DOHH2 (cell line): ENCODE measurements around the gene TRAF3.
"Not testable (repeated sequence)": the region's sequence is repeated elsewhere in the genome, so short reads cannot be mapped to it uniquely, and the experiment has no call there.

Source experiments
- H3F3A ChIP-seq: fragments of 200-600 bp; sonication (generic), shearing (Covaris generic); 2 replicates; pipeline ENCODE4 v1.6.0; 2016; ENCODE audit warnings: antibody characterized with exemption, mild to moderate bottlenecking; ENCODE audit not compliant: control insufficient read depth, insufficient read depth
- H3K27ac ChIP-seq: fragments of 200-600 bp; sonication (generic); 2 replicates; pipeline ENCODE4 v1.5.1; 2014; ENCODE audit warnings: low read depth, mild to moderate bottlenecking, low read length, moderate library complexity
- H3K27me3 ChIP-seq: fragments of 200-600 bp; sonication (generic); 2 replicates; pipeline ENCODE4 v1.6.1; 2014; ENCODE audit warnings: mild to moderate bottlenecking, low read length, mixed read lengths; ENCODE audit not compliant: control insufficient read depth
- H3K36me3 ChIP-seq: fragments of 200-600 bp; sonication (generic); 2 replicates; pipeline ENCODE4 v1.6.1; 2014; ENCODE audit warnings: mild to moderate bottlenecking, low read length, moderate library complexity, mixed read lengths; ENCODE audit not compliant: control insufficient read depth
- H3K4me1 ChIP-seq: fragments of 200-600 bp; sonication (generic); 2 replicates; pipeline ENCODE4 v1.6.1; 2014; ENCODE audit warnings: mild to moderate bottlenecking, low read length, mixed read lengths; ENCODE audit not compliant: control insufficient read depth
- H3K4me2 ChIP-seq: fragments of 200-600 bp; sonication (generic); 2 replicates; pipeline ENCODE4 v1.6.0; 2014; ENCODE audit warnings: mild to moderate bottlenecking, low read length, moderate library complexity
- H3K4me3 ChIP-seq: fragments of 200-600 bp; sonication (generic); 2 replicates; pipeline ENCODE4 v1.5.1; 2014; ENCODE audit warnings: mild to moderate bottlenecking, low read length, mixed read lengths
- H3K79me2 ChIP-seq: fragments of 200-600 bp; sonication (generic); 2 replicates; pipeline ENCODE4 v1.6.1; 2014; ENCODE audit warnings: mild to moderate bottlenecking, low read length, mixed read lengths; ENCODE audit not compliant: control insufficient read depth
- H3K9me2 ChIP-seq: fragments of 200-600 bp; sonication (generic); replicated peaks from 2 replicates; pipeline ENCODE4 v1.6.1; 2014; ENCODE audit warnings: mild to moderate bottlenecking, low read length, mixed read lengths; ENCODE audit not compliant: control insufficient read depth
- H3K9me3 ChIP-seq: fragments of 200-600 bp; sonication (generic); 2 replicates; pipeline ENCODE4 v1.6.1; 2014; ENCODE audit warnings: antibody characterized with exemption, low read length, mixed read lengths; ENCODE audit not compliant: control insufficient read depth, insufficient read depth
- H4K20me1 ChIP-seq: fragments of 200-600 bp; sonication (generic); 2 replicates; pipeline ENCODE4 v1.6.0; 2014; ENCODE audit warnings: low read depth, mild to moderate bottlenecking, antibody characterized with exemption, low read length, moderate library complexity; ENCODE audit not compliant: control insufficient read depth, insufficient read depth
- EZH2phosphoT487 ChIP-seq: fragments of 200-600 bp; sonication (generic); IDR thresholded peaks from 2 replicates; pipeline ENCODE4 v1.6.1; 2017; ENCODE audit warnings: borderline replicate concordance, mild to moderate bottlenecking, antibody characterized with exemption, low read length, moderate library complexity, mixed read lengths
- TF ChIP-seq, protein P1 (sequence below): fragments of 200-600 bp; sonication (generic); IDR thresholded peaks from one replicate; pipeline ENCODE4 v1.5.1; 2014; ENCODE audit warnings: antibody characterized with exemption, mild to moderate bottlenecking, low read depth, low read length; ENCODE audit not compliant: poor library complexity, severe bottlenecking

Gene TRAF3

DNA sequence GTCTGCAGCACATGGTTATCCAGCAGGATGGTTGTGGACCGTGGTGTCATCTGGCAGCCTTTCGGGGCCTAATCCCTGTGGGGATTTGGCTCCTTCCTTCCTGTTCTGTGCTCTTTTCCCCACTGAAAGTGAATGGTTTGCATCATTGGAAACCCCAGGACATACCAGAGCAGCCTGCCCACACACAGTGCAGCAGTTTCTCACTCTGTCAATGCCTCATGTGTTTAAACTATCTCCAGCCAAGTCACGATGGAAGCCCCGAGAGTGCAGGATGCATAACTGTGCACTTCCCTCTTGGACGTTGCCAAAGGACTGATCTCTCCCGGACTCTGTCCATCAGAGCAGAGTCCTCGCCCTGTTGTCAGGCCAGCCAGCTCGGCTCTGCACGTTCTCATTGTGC is 116.2 kb downstream of the TRAF3 start:
- H3K9me2 ChIP-seq = no peaks in the 10 kb centered on the region
- H3K27ac ChIP-seq = no peak overlapping the region
- H3K4me3 ChIP-seq = no peak overlapping the region
- TF ChIP-seq, protein P1, sequence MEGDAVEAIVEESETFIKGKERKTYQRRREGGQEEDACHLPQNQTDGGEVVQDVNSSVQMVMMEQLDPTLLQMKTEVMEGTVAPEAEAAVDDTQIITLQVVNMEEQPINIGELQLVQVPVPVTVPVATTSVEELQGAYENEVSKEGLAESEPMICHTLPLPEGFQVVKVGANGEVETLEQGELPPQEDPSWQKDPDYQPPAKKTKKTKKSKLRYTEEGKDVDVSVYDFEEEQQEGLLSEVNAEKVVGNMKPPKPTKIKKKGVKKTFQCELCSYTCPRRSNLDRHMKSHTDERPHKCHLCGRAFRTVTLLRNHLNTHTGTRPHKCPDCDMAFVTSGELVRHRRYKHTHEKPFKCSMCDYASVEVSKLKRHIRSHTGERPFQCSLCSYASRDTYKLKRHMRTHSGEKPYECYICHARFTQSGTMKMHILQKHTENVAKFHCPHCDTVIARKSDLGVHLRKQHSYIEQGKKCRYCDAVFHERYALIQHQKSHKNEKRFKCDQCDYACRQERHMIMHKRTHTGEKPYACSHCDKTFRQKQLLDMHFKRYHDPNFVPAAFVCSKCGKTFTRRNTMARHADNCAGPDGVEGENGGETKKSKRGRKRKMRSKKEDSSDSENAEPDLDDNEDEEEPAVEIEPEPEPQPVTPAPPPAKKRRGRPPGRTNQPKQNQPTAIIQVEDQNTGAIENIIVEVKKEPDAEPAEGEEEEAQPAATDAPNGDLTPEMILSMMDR = no peak
- no peak for TF ChIP-seq EZH2phosphoT487
- no peaks in the 10 kb centered on the region for H3K79me2 ChIP-seq
- peaks cover 12% of the 10 kb centered on the region; the same call in 1 of the 2 replicates for H3K36me3 ChIP-seq
- H3F3A ChIP-seq = no peaks in the 10 kb centered on the region
- no peaks in the 10 kb centered on the region for H4K20me1 ChIP-seq
- H3K9me3 ChIP-seq = no peaks in the 10 kb centered on the region
- H3K4me1 ChIP-seq = peaks cover 3% of the 10 kb centered on the region
- no peak overlapping the region for H3K4me2 ChIP-seq
- H3K27me3 ChIP-seq = no peaks in the 10 kb centered on the region

DNA sequence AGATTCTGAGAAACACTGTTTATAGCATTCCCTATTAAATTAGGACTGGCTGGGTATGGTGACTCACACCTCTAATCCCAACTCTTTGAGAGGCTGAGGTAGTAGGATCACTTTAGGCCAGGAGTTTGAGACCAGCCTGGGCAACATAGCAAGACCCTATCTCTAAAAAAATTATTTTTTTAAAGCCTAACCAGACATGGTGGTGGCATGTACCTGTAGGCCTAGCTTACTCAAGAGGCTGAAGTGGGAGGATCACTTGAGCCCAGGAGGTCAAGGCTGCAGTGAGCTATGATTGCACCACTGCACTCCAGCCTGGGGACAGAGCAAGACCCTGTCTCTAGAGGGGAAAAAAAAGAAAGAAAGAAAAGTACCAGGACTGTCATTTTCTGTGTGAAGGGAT is 119.5 kb downstream of the TRAF3 start:
- H3K4me2 ChIP-seq, H3K27ac ChIP-seq, H3K9me3 ChIP-seq, H4K20me1 ChIP-seq, H3K9me2 ChIP-seq, H3K27me3 ChIP-seq, H3K79me2 ChIP-seq, H3K4me3 ChIP-seq, H3K36me3 ChIP-seq: not testable (repeated sequence)
- H3K4me1 ChIP-seq = peaks cover 35% of the 10 kb centered on the region
- H3F3A ChIP-seq = peaks cover 11% of the 10 kb centered on the region

DNA sequence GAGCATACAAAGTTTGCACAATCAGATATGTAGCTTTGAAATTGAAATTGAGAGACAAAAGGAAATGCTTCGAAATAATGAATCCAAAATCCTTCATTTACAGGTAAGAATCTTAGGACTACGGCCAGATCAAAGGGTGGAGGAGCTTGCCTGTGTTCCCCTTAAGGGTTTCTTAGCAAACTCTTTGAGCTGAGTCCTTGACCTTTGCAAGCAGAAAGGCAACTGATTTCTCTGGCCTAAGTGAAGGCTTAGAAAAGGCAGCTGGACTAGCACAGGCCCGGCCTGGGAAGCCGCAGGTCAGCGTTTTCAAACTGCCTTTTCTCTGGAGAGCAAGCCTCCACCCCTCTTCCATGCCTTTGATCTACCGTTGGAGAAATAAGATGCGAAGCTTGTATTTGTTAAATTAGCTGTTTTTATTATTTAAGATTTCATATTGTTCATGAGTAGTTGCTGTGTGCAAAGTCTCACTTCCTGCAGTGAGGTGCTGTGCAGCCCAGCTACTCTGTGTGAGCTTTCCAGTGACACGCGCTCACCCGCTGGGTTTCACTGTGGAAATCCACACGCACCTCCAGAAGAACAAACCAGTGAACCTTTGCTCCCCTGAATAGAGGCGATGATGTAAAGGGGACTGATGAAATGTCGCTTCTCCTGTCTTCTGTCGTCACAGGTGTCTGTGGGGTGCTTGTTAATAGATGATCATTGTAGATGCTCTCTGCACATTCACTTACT is 120.2 kb downstream of the TRAF3 start:
- peaks cover 15% of the 10 kb centered on the region for H4K20me1 ChIP-seq
- H3K36me3 ChIP-seq = peaks cover 8% of the 10 kb centered on the region

DNA sequence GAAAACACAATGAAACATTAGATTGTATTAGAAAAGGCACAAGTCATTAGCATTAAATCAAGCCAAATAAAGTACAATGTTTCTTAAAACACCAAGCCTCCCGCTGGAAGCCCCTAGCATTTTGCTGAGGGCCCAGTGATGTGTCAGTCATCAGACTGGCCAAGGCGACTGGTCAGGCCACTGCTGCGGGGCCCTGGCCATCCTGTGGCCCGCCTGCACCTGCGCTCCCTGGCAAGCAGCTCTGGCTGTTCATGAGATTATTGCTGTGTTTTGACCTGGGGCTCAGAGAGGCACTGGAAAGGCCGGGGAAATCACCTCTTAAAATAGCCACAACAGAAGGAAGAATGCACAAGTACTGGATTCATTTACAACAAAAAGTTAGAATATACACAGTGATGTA is 121.0 kb downstream of the TRAF3 start:
- H3K4me1 ChIP-seq = peaks cover 46% of the 10 kb centered on the region
- H3K9me3 ChIP-seq = no peaks in the 10 kb centered on the region
- no peaks in the 10 kb centered on the region for H3K79me2 ChIP-seq
- peaks cover 11% of the 10 kb centered on the region for H3F3A ChIP-seq
- H4K20me1 ChIP-seq = peaks cover 20% of the 10 kb centered on the region
- TF ChIP-seq, protein P1 = no peak
- TF ChIP-seq EZH2phosphoT487 = no peak
- no peak overlapping the region for H3K27ac ChIP-seq
- no peak overlapping the region for H3K4me2 ChIP-seq
- H3K36me3 ChIP-seq = peaks cover 17% of the 10 kb centered on the region
- no peak overlapping the region for H3K4me3 ChIP-seq
- no peaks in the 10 kb centered on the region for H3K27me3 ChIP-seq
- H3K9me2 ChIP-seq = no peaks in the 10 kb centered on the region

More for the DNA sequence above, 120.2 kb downstream of the TRAF3 start:
- Histone ChIP-seq H3F3A (peaks cover 11% of the 10 kb centered on the region), H3K4me1 (peaks cover 42% of the 10 kb centered on the region), H3K9me2 (no peaks in the 10 kb centered on the region), H3K9me3 (no peaks in the 10 kb centered on the region), H3K27me3 (no peaks in the 10 kb centered on the region), H3K4me2 (no peak overlapping the region), H3K4me3 (no peak overlapping the region), H3K27ac (no peak overlapping the region), H3K79me2 (no peaks in the 10 kb centered on the region)
- TF ChIP-seq, protein P1 = no peak
- no peak for TF ChIP-seq EZH2phosphoT487
